H1 (cell line): ENCODE data around the gene GLE1. TPM values are rescaled to one million over a fixed set of nuclear protein-coding genes. Genes with fewer than 3 reads are reported as not detected.

Experiments
- CTCF ChIA-PET: fragments of 300-600 bp; sonication (Branson Sonifier 250); formaldehyde crosslinking; loops from one replicate; lab custom pipeline; 2021; ENCODE audit not compliant: partially characterized antibody; lab: Charles Lee
- POLR2A ChIA-PET: fragments of 300-600 bp; sonication (Branson Sonifier 250); formaldehyde crosslinking; loops from one replicate; lab custom pipeline; 2021; ENCODE audit warnings: inconsistent platforms; ENCODE audit not compliant: partially characterized antibody; lab: Charles Lee
- DNase-seq, 2 experiments: peaks; one replicate each; pipeline versions ENCODE4 v3.0.0 to v3.0.0-alpha.2; 2010 to 2022; ENCODE audit warnings: low spot score in 2 of 2, low read depth in 1 of 2, mixed read lengths in 1 of 2
- FAIRE-seq: peaks from 2 replicates; lab custom pipeline; 2011; peaks lifted over from hg19 to GRCh38; lab: Jason Lieb, UNC
- H2AFZ ChIP-seq: 2 replicates; pipeline ENCODE4 v1.8.1; 2012; ENCODE audit warnings: low read length, inconsistent platforms
- H2AK5ac ChIP-seq: 2 replicates; pipeline ENCODE4 v1.6.1; 2013; ENCODE audit warnings: low read depth, low read length
- H2BK120ac ChIP-seq: replicated peaks from 2 replicates; pipeline ENCODE3; 2013; ENCODE audit warnings: low read depth, low read length, inconsistent platforms
- H2BK12ac ChIP-seq: 2 replicates; pipeline ENCODE4 v1.6.1; 2013; ENCODE audit warnings: low read depth, low read length
- H2BK15ac ChIP-seq: 2 replicates; pipeline ENCODE4 v1.6.1; 2013; ENCODE audit warnings: low read length
- H2BK20ac ChIP-seq: 2 replicates; pipeline ENCODE4 v1.6.1; 2013; ENCODE audit warnings: low read length
- H2BK5ac ChIP-seq: 2 replicates; pipeline ENCODE4 v1.6.1; 2013; ENCODE audit warnings: low read depth, low read length
- H3K14ac ChIP-seq: 2 replicates; pipeline ENCODE4 v1.6.1; 2013; ENCODE audit warnings: inconsistent platforms; ENCODE audit not compliant: insufficient read length
- H3K18ac ChIP-seq: 2 replicates; pipeline ENCODE4 v1.6.1; 2013; ENCODE audit warnings: low read length; ENCODE audit errors: extremely low read depth
- H3K23ac ChIP-seq: 2 replicates; pipeline ENCODE4 v1.6.1; 2013; ENCODE audit warnings: inconsistent platforms; ENCODE audit not compliant: insufficient read length
- H3K23me2 ChIP-seq: 2 replicates; pipeline ENCODE4 v1.6.1; 2013; ENCODE audit warnings: low read depth, low read length
- H3K27ac ChIP-seq: 2 replicates; pipeline ENCODE4 v1.6.1; 2011; ENCODE audit warnings: low read depth, low read length, inconsistent platforms
- H3K27me3 ChIP-seq, 4 experiments: replicated peaks in 1 of 4; 1 replicate in 1 of 4; 2 replicates in 3 of 4; pipeline versions ENCODE4 v1.6.1 to v1.8.1; 2011 to 2013; ENCODE audit warnings: low read length in 3 of 4, mild to moderate bottlenecking in 3 of 4, inconsistent platforms in 2 of 4, mixed read lengths in 2 of 4, moderate library complexity in 1 of 4; ENCODE audit not compliant: control insufficient read depth in 3 of 4, insufficient read depth in 3 of 4; ENCODE audit errors: extremely low read depth in 1 of 4
- H3K36me3 ChIP-seq, 4 experiments: 2 replicates each; pipeline versions ENCODE4 v1.6.1 to v1.8.1; 2011 to 2013; ENCODE audit warnings: mild to moderate bottlenecking in 4 of 4, low read length in 3 of 4, moderate library complexity in 2 of 4, control low read depth in 1 of 4, inconsistent platforms in 1 of 4; ENCODE audit not compliant: insufficient read depth in 4 of 4, control insufficient read depth in 2 of 4
- H3K4ac ChIP-seq: replicated peaks from 2 replicates; pipeline ENCODE3; 2013; ENCODE audit warnings: low read length, low read depth, mixed read lengths, inconsistent platforms; ENCODE audit not compliant: insufficient read length
- H3K4me1 ChIP-seq, 4 experiments: replicated peaks in 1 of 4; 1 replicate in 1 of 4; 2 replicates in 3 of 4; pipeline versions ENCODE4 v1.6.1 to v1.8.1; 2011 to 2013; ENCODE audit warnings: low read length in 3 of 4, inconsistent platforms in 2 of 4, mixed read lengths in 1 of 4; ENCODE audit not compliant: insufficient read depth in 4 of 4, control insufficient read depth in 3 of 4
- H3K4me2 ChIP-seq, 2 experiments: 2 replicates each; pipeline versions ENCODE4 v1.6.1 to v1.8.1; 2011 to 2013; ENCODE audit warnings: low read depth in 2 of 2, low read length in 2 of 2, control low read depth in 1 of 2, inconsistent platforms in 1 of 2, mild to moderate bottlenecking in 1 of 2; ENCODE audit not compliant: insufficient read depth in 1 of 2
- H3K4me3 ChIP-seq, 4 experiments: fragments of 200-600, 300-600 bp in 1 of 4; sonication (generic), shearing (Covaris generic), sonication (Bioruptor Twin) in 1 of 4; 2 replicates each; pipeline versions ENCODE4 v1.5.1 to v1.8.1; 2011 to 2016; ENCODE audit warnings: low read length in 4 of 4, low read depth in 3 of 4, control low read depth in 2 of 4, inconsistent platforms in 2 of 4, mild to moderate bottlenecking in 2 of 4, mixed read lengths in 1 of 4, moderate library complexity in 1 of 4; ENCODE audit not compliant: insufficient read depth in 2 of 4; ENCODE audit errors: extremely low read depth in 1 of 4
- H3K56ac ChIP-seq: replicated peaks from 2 replicates; pipeline ENCODE3; 2013; ENCODE audit warnings: low read depth, mild to moderate bottlenecking, mixed read lengths, low read length, inconsistent platforms; ENCODE audit not compliant: insufficient read length
- H3K79me1 ChIP-seq: 2 replicates; pipeline ENCODE4 v1.6.1; 2013; ENCODE audit warnings: low read depth, low read length, control low read depth
- H3K79me2 ChIP-seq, 2 experiments: 2 replicates each; pipeline versions ENCODE4 v1.6.1 to v1.8.1; 2012 to 2013; ENCODE audit warnings: low read length in 2 of 2, mild to moderate bottlenecking in 2 of 2, inconsistent platforms in 1 of 2; ENCODE audit not compliant: insufficient read depth in 2 of 2, control insufficient read depth in 1 of 2
- H3K9ac ChIP-seq, 4 experiments: replicated peaks in 1 of 4; 1 replicate in 1 of 4; 2 replicates in 3 of 4; pipeline versions ENCODE4 v1.6.1 to v1.8.1; 2011 to 2013; ENCODE audit warnings: low read depth in 3 of 4, low read length in 3 of 4, control low read depth in 2 of 4, mild to moderate bottlenecking in 2 of 4, moderate library complexity in 2 of 4, inconsistent platforms in 1 of 4; ENCODE audit errors: extremely low read depth in 1 of 4
- H3K9me3 ChIP-seq, 2 experiments: 2 replicates each; pipeline versions ENCODE4 v1.6.1 to v1.8.1; 2012 to 2013; ENCODE audit warnings: mild to moderate bottlenecking in 2 of 2, moderate library complexity in 2 of 2, control low read depth in 1 of 2, inconsistent platforms in 1 of 2, low read depth in 1 of 2, low read length in 1 of 2, mixed read lengths in 1 of 2; ENCODE audit not compliant: insufficient read depth in 2 of 2
- H4K20me1 ChIP-seq, 2 experiments: replicated peaks in 1 of 2; 2 replicates each; pipeline versions ENCODE3 to v1.8.1; 2011 to 2013; ENCODE audit warnings: inconsistent platforms in 2 of 2, low read length in 2 of 2, mild to moderate bottlenecking in 1 of 2; ENCODE audit not compliant: insufficient read depth in 2 of 2, control insufficient read depth in 1 of 2
- H4K5ac ChIP-seq: 2 replicates; pipeline ENCODE4 v1.6.1; 2013; ENCODE audit warnings: low read length, low read depth, mixed read lengths, inconsistent platforms; ENCODE audit not compliant: insufficient read length
- H4K8ac ChIP-seq: 2 replicates; pipeline ENCODE4 v1.8.0; 2013; ENCODE audit warnings: mild to moderate bottlenecking, moderate library complexity, low read length, inconsistent platforms; ENCODE audit not compliant: insufficient read depth; ENCODE audit errors: extremely low read depth
- H4K91ac ChIP-seq: replicated peaks from 2 replicates; pipeline ENCODE3; 2013; ENCODE audit warnings: low read length, mixed read lengths, inconsistent platforms; ENCODE audit not compliant: insufficient read length
- BACH1 ChIP-seq: IDR thresholded peaks from 2 replicates; pipeline ENCODE4 v1.6.1; 2012; ENCODE audit warnings: low read length, improper control_type of control experiment
- CHD2 ChIP-seq: IDR thresholded peaks from 2 replicates; pipeline ENCODE4 v1.6.1; 2012; ENCODE audit warnings: low read length, improper control_type of control experiment
- CREB1 ChIP-seq: IDR thresholded peaks from 2 replicates; pipeline ENCODE4 v1.6.1; 2012; ENCODE audit warnings: inconsistent platforms
- CTBP2 ChIP-seq: IDR thresholded peaks from 2 replicates; pipeline ENCODE4 v1.7.0; 2011; ENCODE audit warnings: borderline replicate concordance, mild to moderate bottlenecking, moderate library complexity, mixed read lengths, low read length; ENCODE audit not compliant: insufficient read depth, insufficient read length
- JUN ChIP-seq: IDR thresholded peaks from 2 replicates; pipeline ENCODE4 v1.6.1; 2011; ENCODE audit warnings: low read depth, mild to moderate bottlenecking, improper control_type of control experiment, low read length
- JUND ChIP-seq: IDR thresholded peaks from 2 replicates; pipeline ENCODE4 v1.6.1; 2011; ENCODE audit warnings: mild to moderate bottlenecking, improper control_type of control experiment, low read length
- KDM1A ChIP-seq: fragments of 200-600, 300-600 bp; sonication (generic); IDR thresholded peaks from 2 replicates; pipeline ENCODE4 v1.7.1; 2016; ENCODE audit warnings: mild to moderate bottlenecking, low read length, borderline replicate concordance
- NRF1 ChIP-seq: IDR thresholded peaks from 2 replicates; pipeline ENCODE4 v1.6.1; 2011; ENCODE audit warnings: mild to moderate bottlenecking, low read depth, low read length, improper control_type of control experiment
- POLR2A ChIP-seq, 2 experiments: IDR thresholded peaks; 1 replicate in 1 of 2; 2 replicates in 1 of 2; pipeline ENCODE4 v1.6.1; 2011; ENCODE audit warnings: low read depth in 2 of 2, low read length in 2 of 2, mild to moderate bottlenecking in 2 of 2; ENCODE audit errors: control extremely low read depth in 1 of 2
- POLR2AphosphoS5 ChIP-seq: IDR thresholded peaks from 2 replicates; pipeline ENCODE4 v1.6.1; 2011; ENCODE audit warnings: low read depth, low read length
- RNF2 ChIP-seq: fragments of 200-900, 300-1000 bp; sonication (generic); IDR thresholded peaks from 2 replicates; pipeline ENCODE4 v1.7.1; 2016; ENCODE audit warnings: borderline replicate concordance, low read depth, mild to moderate bottlenecking, antibody characterized with exemption, low read length; ENCODE audit not compliant: poor library complexity, severe bottlenecking; ENCODE audit errors: missing control alignments
- SIX5 ChIP-seq: IDR thresholded peaks from 2 replicates; pipeline ENCODE4 v1.6.1; 2011; ENCODE audit warnings: mild to moderate bottlenecking, low read depth, low read length
- SP4 ChIP-seq: IDR thresholded peaks from 2 replicates; pipeline ENCODE4 v1.6.1; 2012; ENCODE audit warnings: low read length, inconsistent platforms
- SRF ChIP-seq: IDR thresholded peaks from 2 replicates; pipeline ENCODE4 v1.6.1; 2011; ENCODE audit warnings: mild to moderate bottlenecking, low read depth, low read length, moderate library complexity
- TAF7 ChIP-seq: optimal IDR thresholded peaks from 2 replicates; pipeline ENCODE3; 2011; ENCODE audit warnings: low read depth, mild to moderate bottlenecking, inconsistent platforms, low read length, moderate library complexity, borderline replicate concordance
- WGBS, 2 experiments: shearing (Covaris generic) in 1 of 2; methylation state at CpG; one replicate each; pipeline versions ENCODE4 v1.1.6 to v1.1.7; 2013 to 2015; ENCODE audit warnings: low lambda C conversion rate in 2 of 2, mixed read lengths in 2 of 2, inconsistent platforms in 1 of 2, low coverage in 1 of 2, missing lambda C conversion rate in 1 of 2; ENCODE audit not compliant: insufficient replicate concordance in 2 of 2, insufficient coverage in 1 of 2, insufficient read length in 1 of 2; ENCODE audit errors: extremely low coverage in 1 of 2, missing lambda C conversion rate in 1 of 2; 5-methylcytosine and 5-hydroxymethylcytosine counted together
- polyA plus RNA-seq, 7 experiments: library from polyadenylated mRNA; depleted of rRNA in 3 of 7; stranded (reverse) in 5 of 7; unstranded in 2 of 7; fragments of >200 nt in 5 of 7; fragments of 200-250 nt in 2 of 7; gene quantifications; 1 replicate in 5 of 7; 2 replicates in 1 of 7; 4 replicates in 1 of 7; pipeline versions ENCODE4 v1.2.1 to v1.2.3, GENCODE V29; 2011 to 2013; ENCODE audit warnings: missing spikeins in 2 of 7, mixed read lengths in 2 of 7
- total RNA-seq: library from RNA; stranded (reverse); fragmentation: NEBNext Ultra II Directional; extraction: Animal tissue kit (Norgen Biotek cat#: 25700); gene quantifications from 2 replicates; pipeline ENCODE4 v1.2.1, GENCODE V29; 2021

GLE1 gene
- total and polyA plus RNA-seq, 2 of the 8 experiments (the other 6 are each of a cell fraction or from before 2014, with no cell fraction given) = 9.6 to 14.9 TPM

GRCh38 chr9:128546504-128546903 is 42.0 kb downstream of the GLE1 start:
- CTCF ChIA-PET = interaction anchor here (0.6 to 0.7 kb wide), 2 partner anchors 28 to 1067 kb away, joined by 3 to 4 read pairs; no protein-coding TSS in a partner anchor
- no peak overlapping the region for H2BK5ac ChIP-seq
- H2BK120ac ChIP-seq = no peak overlapping the region
- H3K4me3 ChIP-seq = no peak overlapping the region
- POLR2A ChIA-PET = interaction anchor here (0.6 to 1.1 kb wide), 2 partner anchors 73 to 103 kb away, joined by 3 read pairs; no protein-coding TSS in a partner anchor
- no peak overlapping the region for H4K91ac ChIP-seq
- no peaks in the 10 kb centered on the region for H3K79me1 ChIP-seq
- H4K5ac ChIP-seq = no peak overlapping the region
- no peak overlapping the region for H3K14ac ChIP-seq
- H3K56ac ChIP-seq = no peak overlapping the region
- no peak overlapping the region for H3K23ac ChIP-seq
- no peak overlapping the region for H2BK20ac ChIP-seq
- H3K27me3 ChIP-seq = peaks cover 0 to 3% (median 0%) of the 10 kb centered on the region in 4 experiments; a peak in 3 of 7 replicates
- WGBS, 2 experiments = 89% methylated on average over 3 of the region's 3 CpGs; no CpG with 5 or more reads in 1 of the 2 experiments
- no peaks in the 10 kb centered on the region for H4K20me1 ChIP-seq
- FAIRE-seq = no peak
- H3K23me2 ChIP-seq = peaks cover 1% of the 10 kb centered on the region; the same call in 1 of the 2 replicates
- H3K4me2 ChIP-seq = no peak overlapping the region
- H3K27ac ChIP-seq = no peak overlapping the region
- H2BK15ac ChIP-seq = no peak overlapping the region
- H2AFZ ChIP-seq = no peak overlapping the region
- H3K9ac ChIP-seq = no peak overlapping the region
- H3K4ac ChIP-seq = no peak overlapping the region
- no peaks in the 10 kb centered on the region for H3K9me3 ChIP-seq
- no peak for DNase-seq
- no peak overlapping the region for H2BK12ac ChIP-seq
- peaks cover 0 to 4% (median 2%) of the 10 kb centered on the region in 4 experiments; a peak in 3 of 7 replicates for H3K4me1 ChIP-seq
- no peaks in the 10 kb centered on the region; a peak in 1 of 8 replicates for H3K36me3 ChIP-seq
- H4K8ac ChIP-seq = no peak overlapping the region
- H2AK5ac ChIP-seq = no peak overlapping the region
- H3K79me2 ChIP-seq = no peaks in the 10 kb centered on the region
- H3K18ac ChIP-seq = no peak overlapping the region
- TF ChIP-seq JUND (no peak), SP4 (no peak), NRF1 (no peak), CTBP2 (no peak), CREB1 (no peak), CHD2 (no peak), RNF2 (no peak), BACH1 (no peak), JUN (no peak), POLR2AphosphoS5 (no peak), KDM1A (no peak), SIX5 (no peak), SRF (no peak), TAF7 (no peak), POLR2A (IDR thresholded peaks at IDR 0.05; ENCODE audit: control extremely low read depth in 1 of 2, low read depth in 2 of 2, low read length in 2 of 2) (no peak)
